Colon (tissue), 2 donors: ENCODE measurements around the gene PSME1.

Experiments used
- FAIRE-seq: peaks from 2 replicates; lab custom pipeline; 2012; peaks lifted over from hg19 to GRCh38; lab: Jason Lieb, UNC
- donor health status: control.
- donor health status: control.

Gene PSME1

GRCh38 chr14:24146978-24147760, 11.2 kb downstream of the PSME1 start, which contains the start of gene RNF31:
Gene RNF31 (plus strand): TSS chr14:24147498. CDS start chr14:24147699, 201 bp downstream.
- FAIRE-seq: no peak

DNA sequence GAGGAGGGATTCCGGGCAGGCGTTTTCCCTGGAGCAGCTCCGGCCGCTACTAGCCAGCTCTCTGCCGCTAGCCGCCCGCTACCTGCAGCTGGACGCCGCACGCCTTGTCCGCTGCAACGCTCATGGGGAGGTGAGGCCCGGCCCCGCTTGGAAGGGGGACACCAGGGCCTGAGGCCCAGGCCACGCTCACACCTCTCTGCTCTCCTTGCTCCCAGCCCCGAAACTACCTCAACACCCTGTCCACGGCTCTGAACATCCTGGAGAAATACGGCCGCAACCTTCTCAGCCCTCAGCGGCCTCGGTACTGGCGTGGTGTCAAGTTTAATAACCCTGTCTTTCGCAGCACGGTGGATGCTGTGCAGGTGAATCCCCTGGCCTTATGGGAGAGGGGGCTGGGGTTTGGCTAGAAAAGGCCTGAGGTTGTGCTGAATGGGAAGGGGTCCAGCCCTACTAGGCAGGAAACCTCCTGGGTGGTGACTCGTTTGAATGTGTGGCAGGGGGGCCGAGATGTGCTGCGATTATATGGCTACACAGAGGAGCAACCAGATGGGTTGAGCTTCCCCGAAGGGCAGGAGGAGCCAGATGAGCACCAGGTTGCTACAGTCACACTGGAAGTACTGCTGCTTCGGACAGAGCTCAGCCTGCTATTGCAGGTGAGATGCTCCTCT, 11.9 kb downstream of the PSME1 start:
- FAIRE-seq: no peak

GRCh38 chr14:24149302-24149969, 13.4 kb downstream of the PSME1 start:
- FAIRE-seq: no peak

- FAIRE-seq: no peak
These were observed 14.1 kb downstream of the PSME1 start for GRCh38 chr14:24150061-24150460.

GRCh38 chr14:24150567-24150966, 14.6 kb downstream of the PSME1 start:
- no peak for FAIRE-seq

GRCh38 chr14:24150993-24151392, 15.0 kb downstream of the PSME1 start:
- no peak for FAIRE-seq

DNA sequence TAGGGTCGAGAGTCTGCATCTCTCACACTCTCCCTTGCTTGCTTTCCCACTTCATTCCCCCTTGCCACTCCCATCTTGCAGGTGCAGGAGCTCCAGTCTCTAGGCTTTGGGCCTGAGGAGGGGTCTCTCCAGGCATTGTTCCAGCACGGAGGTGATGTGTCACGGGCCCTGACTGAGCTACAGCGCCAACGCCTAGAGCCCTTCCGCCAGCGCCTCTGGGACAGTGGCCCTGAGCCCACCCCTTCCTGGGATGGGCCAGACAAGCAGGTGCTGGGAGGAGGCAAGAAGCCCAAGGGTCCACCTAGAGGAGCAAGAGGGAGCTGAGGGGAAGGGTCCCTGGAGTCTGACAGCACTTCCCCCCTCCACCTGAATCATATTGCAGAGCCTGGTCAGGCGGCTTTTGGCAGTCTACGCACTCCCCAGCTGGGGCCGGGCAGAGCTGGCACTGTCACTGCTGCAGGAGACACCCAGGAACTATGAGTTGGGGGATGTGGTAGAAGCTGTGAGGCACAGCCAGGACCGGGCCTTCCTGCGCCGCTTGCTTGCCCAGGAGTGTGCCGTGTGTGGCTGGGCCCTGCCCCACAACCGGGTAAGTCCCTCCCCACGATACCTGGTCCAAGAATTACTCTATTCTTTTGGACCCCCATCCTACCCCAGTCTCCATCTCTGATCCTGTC, 15.5 kb downstream of the PSME1 start:
- no peak for FAIRE-seq

GRCh38 chr14:24155100-24155499, 19.1 kb downstream of the PSME1 start:
- no peak for FAIRE-seq

DNA sequence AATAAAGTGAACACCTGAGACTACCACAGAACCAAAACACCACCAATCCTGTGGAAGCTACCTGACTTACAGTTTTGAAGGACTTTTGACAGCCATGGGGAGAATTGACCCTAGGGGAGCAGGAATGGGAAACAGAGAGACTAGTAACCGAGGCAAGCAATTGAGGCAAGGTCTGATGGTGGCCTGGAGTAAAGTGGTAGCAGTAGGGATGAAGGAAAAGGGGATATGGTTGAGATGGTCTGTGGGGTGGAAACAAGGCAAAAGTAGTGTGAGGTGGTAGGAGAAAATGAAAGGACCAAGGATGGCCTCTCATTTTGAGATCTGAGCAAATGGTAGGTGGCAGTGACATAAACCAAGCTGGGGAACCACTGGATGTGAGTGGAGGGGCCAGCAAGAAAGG, 20.8 kb downstream of the PSME1 start:
- no peak for FAIRE-seq

- FAIRE-seq: no peak
These were observed 21.3 kb downstream of the PSME1 start for GRCh38 chr14:24157331-24157730.

- no peak for FAIRE-seq
These were observed 23.9 kb downstream of the PSME1 start for GRCh38 chr14:24159777-24160498.

DNA sequence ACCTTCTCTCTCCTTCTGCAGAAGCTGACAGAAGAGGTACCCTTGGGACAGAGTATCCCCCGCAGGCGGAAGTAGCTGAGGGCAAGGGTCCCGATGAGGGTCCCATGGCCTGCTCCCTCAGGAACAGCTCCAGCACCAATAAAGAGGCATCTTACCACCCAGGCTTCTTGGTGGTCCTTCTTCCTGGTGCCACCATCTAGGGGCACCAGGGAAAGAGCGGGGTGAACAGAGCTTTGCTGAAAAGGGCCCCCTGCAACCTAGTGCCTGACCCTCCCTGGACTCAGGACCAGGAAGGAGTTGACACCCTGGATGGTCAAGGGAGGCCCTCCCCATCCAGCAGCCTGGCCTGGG, 24.5 kb downstream of the PSME1 start:
- no peak for FAIRE-seq

DNA sequence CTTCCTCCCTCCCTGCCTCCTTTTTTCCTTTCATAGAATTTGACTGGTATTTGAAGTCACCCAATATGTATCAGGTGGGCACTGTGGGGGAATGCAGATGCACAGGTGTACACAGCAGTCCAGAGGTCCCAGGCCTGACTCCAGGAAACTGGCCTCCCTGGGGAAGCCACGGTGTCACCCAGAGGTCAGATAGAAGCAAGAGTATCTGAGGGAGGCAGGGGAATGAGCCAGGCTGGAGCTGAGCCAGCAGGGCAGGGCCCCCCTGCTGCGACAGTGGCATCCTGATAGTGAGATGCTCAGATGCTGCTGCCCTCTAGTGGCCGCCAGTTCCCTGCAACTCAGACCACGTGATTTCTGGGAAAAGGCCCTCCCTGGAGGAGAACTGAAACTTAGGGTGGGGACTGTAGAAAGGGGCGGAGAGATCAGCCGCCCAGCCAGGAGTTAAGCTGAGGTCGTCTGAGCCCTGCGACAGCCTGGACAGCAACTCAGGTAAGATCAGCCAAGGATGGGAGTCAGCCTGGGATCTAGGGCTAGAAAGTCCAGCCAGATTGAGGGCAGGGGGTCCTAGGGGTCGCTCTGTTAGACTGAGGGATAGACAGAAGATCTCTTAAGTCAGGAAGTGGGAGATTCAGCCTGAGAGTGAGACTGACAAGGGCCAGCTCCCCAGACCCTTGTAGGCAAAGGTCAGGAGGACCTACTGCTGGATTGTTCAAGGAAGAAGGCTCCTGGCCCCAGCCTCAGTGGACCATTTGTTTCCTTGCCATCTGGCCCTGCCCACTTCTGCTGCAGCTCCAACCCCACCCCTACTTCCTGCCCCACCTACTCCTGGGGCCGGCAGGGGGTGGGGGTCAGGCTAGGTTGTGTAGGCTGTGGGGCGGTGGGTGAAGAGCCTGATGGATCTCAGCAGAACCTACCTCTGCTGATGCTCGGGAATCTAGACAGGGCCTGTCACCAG, 25.1 kb downstream of the PSME1 start, which contains the start of gene IRF9:
IRF9 (plus strand) TSS at position 416 of the 955 bp plus-strand sequence. CDS start 880 bp downstream, outside the sequence.
- FAIRE-seq: no peak

DNA sequence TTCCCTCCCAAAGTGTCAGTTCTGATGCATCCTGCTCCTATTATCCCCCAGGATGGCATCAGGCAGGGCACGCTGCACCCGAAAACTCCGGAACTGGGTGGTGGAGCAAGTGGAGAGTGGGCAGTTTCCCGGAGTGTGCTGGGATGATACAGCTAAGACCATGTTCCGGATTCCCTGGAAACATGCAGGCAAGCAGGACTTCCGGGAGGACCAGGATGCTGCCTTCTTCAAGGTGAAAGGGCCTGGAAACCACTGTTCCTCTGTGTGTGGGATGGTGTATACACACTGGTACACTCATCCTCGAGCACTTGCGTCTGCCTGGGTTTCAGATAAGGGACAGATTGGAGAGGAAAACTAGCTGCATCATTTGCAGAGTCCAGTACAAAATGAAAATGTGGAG, 26.1 kb downstream of the PSME1 start:
- FAIRE-seq: no peak

GRCh38 chr14:24164518-24164991, 28.6 kb downstream of the PSME1 start:
- no peak for FAIRE-seq

- no peak for FAIRE-seq
These were observed 29.8 kb downstream of the PSME1 start for GRCh38 chr14:24165785-24166184.

DNA sequence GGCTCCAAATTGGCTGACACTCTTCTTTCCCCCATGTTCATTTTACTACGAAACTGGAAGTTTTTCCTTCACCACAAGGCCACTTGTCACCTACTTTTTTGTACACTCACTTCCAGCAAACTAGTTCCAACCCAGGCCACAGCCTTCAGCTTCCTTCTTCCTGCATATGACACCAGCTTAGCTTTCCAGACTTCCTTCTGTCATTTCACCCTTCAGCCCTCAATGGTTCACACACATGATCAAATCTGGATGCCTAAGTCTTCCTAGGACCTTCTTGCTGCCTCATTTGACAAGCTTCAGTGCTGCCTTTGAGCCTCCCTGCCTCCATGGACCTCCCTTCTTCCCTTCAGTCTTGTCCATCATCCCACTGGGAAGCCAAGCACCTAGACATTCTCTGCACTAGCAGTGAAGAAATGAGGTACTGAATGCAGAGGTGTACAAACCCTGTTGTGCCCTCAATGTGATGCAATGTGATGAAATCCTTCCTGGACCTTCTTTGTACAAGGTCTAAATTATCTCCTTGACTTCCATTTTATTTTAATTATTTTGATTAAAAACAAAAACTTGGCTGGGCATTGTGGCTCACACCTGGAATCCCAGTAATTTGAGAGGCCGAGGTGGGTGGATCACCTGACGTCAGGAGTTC, 31.6 kb downstream of the PSME1 start:
- FAIRE-seq: no peak

GRCh38 chr14:24171422-24172260, 35.6 kb downstream of the PSME1 start, which contains the start of gene REC8:
Gene REC8 (plus strand): TSS chr14:24172080. CDS start chr14:24172553, 473 bp downstream.
- no peak for FAIRE-seq
